Loucy (cell line): ENCODE results near the gene SOCS2.

Source experiments
- CTCF ChIP-seq: fragments of 200-600 bp; sonication (generic); conservative IDR thresholded peaks from 2 replicates; pipeline ENCODE4 v1.5.1; 2014; ENCODE audit warnings: mild to moderate bottlenecking, antibody characterized with exemption, low read length
- EZH2phosphoT487 ChIP-seq: fragments of 200-600 bp; IDR thresholded peaks from 2 replicates; pipeline ENCODE4 v1.6.1; 2018; ENCODE audit warnings: antibody characterized with exemption, mild to moderate bottlenecking, moderate library complexity, borderline replicate concordance

DNA sequence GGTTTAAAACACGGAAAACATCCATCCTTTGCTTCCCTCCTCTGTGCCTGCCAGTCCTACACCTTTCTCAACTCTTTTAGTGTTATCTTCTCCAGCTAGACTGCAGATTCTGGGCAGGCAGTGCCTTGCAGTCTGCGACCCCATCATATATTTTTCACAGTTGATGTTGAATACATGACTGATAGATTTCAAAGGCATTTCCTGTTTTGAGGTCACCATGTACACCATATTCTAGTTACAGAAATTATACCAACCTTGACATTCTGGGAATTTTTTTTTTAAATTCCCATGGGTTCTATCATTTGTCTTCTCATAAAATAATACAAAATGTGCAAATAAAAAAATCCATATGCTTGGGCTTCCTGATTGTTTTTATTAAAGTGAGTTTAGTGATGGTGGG is 16.6 kb downstream of the SOCS2 start:
- TF ChIP-seq CTCF = no peak
- TF ChIP-seq EZH2phosphoT487 = no peak
